ENCODE measurements around the gene IL12RB1.
"Not testable (repeated sequence)": the region's sequence is repeated elsewhere in the genome, so short reads cannot be mapped to it uniquely, and the experiment has no call there.

Gene IL12RB1

DNA sequence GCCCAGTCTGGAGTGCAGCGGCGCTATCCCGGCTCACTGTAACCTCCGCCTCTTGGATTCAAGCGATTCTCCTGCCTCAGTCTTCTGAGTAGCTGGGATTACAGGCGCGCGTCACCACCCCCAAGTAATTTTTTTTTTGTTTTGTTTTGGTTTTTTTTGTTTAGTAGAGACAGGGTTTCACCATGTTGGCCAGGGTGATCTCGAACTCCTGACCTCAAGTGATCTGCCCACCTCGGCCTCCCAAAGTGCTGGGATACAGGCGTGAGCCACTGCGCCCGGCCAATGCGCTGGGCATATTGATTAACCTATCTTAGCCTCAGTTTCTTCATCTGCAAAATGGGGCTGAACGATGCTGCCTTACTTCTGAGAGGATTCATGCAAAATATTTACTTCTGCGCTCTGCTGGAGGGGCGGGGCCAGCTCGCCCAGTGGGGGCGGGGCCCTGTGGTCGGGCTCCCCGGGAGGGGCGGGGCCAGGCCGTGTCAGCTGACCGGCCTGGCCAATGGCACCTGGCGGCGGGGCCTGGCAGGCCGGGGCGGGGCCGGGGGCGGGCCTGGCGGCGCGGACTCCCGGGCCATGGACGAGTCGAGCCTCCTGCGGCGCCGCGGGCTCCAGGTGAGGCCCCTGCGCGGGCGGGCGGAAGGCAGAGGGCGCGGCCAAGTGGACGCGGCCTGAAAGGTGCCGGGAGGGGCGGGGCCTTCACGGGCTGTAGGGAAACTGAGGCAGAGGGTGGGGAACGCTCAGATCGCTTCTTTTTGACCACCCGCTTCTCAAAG, 10.7 kb upstream of the IL12RB1 start, which contains the start of gene MAST3:
Gene MAST3, plus strand, starts transcription at position 562 of the 776 bp plus-strand sequence. Its CDS starts 15 bp downstream, at position 577.
- Histone ChIP-seq H3K36me3 (ENCODE audit: control insufficient read depth, insufficient read depth, low read length) (no peaks in the 10 kb centered on the region), H3K9me3 (ENCODE audit: control insufficient read depth, low read length) (no peaks in the 10 kb centered on the region), H3K27me3 (ENCODE audit: control insufficient read depth, insufficient read depth, low read length) (peaks cover 18% of the 10 kb centered on the region), H3K9ac (ENCODE audit: low read length) (peak within 1 kb of the TSS; percentile 48), H3K4me3 (ENCODE audit: low read length) (no peak within 1 kb of the TSS), H3K4me1 (ENCODE audit: control insufficient read depth, insufficient read depth, low read length) (peaks cover 18% of the 10 kb centered on the region)

DNA sequence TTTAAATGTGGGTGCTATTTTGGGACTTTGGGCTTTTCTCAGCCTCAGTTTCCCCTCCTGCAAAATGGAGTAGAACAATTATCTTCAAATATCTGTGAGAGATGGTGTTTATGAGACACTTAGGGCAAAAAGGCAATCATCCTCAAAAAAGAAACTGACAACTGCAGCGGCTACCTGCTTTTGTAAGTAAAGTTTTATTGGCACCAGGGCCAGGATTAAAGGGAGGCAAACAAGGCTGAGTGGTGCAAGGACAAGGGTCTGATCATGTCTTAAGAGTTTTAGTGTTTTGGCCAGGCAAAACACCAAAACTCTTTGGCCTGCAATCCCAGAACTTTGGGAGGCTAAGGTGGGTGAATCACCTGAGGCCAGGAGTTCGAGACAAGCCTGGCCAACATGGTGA, 9.5 kb upstream of the IL12RB1 start:
- H3K9ac ChIP-seq (ENCODE audit: low read length), result no peak overlapping the region
- H3K9me3 ChIP-seq (ENCODE audit: control insufficient read depth, low read length), result no peaks in the 10 kb centered on the region
- H3K4me1 ChIP-seq (ENCODE audit: control insufficient read depth, insufficient read depth, low read length), result peaks cover 18% of the 10 kb centered on the region
- H3K27me3 ChIP-seq (ENCODE audit: control insufficient read depth, insufficient read depth, low read length), result peaks cover 18% of the 10 kb centered on the region
- H3K4me3 ChIP-seq (ENCODE audit: low read length), result no peak overlapping the region
- H3K36me3 ChIP-seq (ENCODE audit: control insufficient read depth, insufficient read depth, low read length), result no peaks in the 10 kb centered on the region

DNA sequence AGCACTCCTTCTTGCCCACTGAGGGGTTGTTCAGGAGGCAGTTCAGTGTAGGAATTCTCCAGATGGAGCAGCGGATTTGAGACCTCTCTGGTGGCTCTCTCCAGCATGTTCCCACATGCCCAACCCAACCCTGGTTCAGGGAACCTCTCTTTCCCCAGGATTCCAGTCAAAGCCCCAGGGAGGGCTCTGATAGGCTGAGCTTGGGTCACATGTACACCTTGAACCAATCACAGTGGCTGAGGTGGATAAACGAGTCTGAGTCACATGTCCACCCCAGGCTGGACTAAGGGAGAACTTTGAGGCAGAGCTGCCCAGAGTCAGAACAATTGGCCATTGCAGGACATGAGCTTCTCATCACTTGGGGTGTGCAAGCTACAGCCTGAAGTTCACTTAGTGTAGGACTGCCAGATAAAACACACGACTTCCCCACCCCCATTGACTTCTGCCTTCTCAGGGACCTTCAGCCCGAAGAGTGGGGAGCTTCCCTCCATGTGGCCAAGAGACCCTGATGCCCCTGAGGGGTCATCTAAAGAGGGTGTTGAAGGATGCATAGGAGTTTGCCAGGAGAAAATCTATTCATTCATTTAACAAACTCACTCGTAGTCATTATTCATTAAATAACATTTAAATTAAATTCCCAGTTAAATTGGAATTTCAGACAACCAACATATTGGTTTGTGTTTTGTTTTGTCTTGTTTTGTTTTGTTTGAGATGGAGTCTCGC, 6.9 kb upstream of the IL12RB1 start:
- Histone ChIP-seq H3K9me3 (ENCODE audit: control insufficient read depth, low read length) (no peaks in the 10 kb centered on the region), H3K4me1 (ENCODE audit: control insufficient read depth, insufficient read depth, low read length) (peaks cover 10% of the 10 kb centered on the region), H3K9ac (ENCODE audit: low read length) (no peak overlapping the region), H3K4me3 (ENCODE audit: low read length) (no peak overlapping the region), H3K27me3 (ENCODE audit: control insufficient read depth, insufficient read depth, low read length) (peaks cover 5% of the 10 kb centered on the region), H3K36me3 (ENCODE audit: control insufficient read depth, insufficient read depth, low read length) (no peaks in the 10 kb centered on the region)

DNA sequence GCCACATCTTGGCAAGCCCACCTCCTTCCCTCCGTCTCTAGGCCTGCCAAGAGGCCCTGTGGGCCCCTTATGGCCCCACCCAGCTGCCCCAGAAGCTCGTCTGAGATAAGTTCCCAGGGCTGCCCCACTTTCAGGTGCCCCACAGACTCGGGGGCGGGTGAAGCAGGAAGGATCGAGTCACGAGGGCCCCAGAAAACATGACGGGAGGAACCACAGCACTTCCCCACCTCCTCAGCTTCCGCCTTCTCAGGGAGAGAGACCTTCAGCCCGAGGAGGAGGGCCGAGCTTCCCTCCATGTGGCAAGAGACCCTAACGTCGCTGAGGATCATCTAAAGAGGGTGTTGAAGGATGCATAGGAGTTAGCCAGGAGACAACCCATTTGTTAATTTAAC, 4.5 kb upstream of the IL12RB1 start:
- H3K4me3 ChIP-seq (ENCODE audit: low read length), result no peak overlapping the region
- no peak overlapping the region for H3K9ac ChIP-seq (ENCODE audit: low read length)
- H3K36me3 ChIP-seq (ENCODE audit: control insufficient read depth, insufficient read depth, low read length), result no peaks in the 10 kb centered on the region
- H3K4me1 ChIP-seq (ENCODE audit: control insufficient read depth, insufficient read depth, low read length), result no peaks in the 10 kb centered on the region
- no peaks in the 10 kb centered on the region for H3K27me3 ChIP-seq (ENCODE audit: control insufficient read depth, insufficient read depth, low read length)
- H3K9me3 ChIP-seq (ENCODE audit: control insufficient read depth, low read length), result no peaks in the 10 kb centered on the region

DNA sequence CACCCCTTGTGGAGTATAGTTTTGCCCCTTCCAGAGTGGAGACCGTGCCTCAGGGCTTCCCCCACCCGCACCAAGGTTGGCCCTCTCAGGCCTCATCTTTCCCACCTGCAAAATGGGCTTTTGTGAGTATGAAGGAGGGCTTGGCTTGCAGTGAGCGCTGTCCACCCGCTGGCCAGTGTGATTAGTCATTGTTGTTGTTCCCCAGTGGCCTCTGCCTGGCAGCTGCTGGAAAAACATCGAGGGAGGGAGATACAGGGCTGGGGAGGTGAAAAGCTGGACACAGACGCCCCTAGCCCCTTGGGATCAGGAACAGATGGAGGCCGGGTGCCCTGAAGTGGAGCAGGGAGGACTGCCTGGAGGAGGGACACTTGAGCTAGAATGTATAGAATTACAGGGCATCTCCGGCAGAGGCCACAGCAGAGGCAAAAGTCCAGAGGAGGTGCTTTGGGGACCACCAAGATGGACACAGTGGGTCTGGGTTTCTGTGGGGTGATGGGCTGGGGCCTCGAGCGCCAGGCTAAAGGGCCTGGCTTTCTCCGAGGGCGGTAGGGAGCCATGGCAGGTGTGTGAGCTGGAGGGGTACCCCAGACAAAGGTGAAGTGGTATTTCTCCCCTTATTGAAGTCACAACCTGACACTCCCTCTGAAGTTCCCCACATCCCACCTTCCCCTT, 3.9 kb upstream of the IL12RB1 start:
- Histone ChIP-seq H3K4me1 (ENCODE audit: control insufficient read depth, insufficient read depth, low read length) (no peaks in the 10 kb centered on the region), H3K36me3 (ENCODE audit: control insufficient read depth, insufficient read depth, low read length) (no peaks in the 10 kb centered on the region), H3K4me3 (ENCODE audit: low read length) (no peak overlapping the region), H3K27me3 (ENCODE audit: control insufficient read depth, insufficient read depth, low read length) (no peaks in the 10 kb centered on the region), H3K9ac (ENCODE audit: low read length) (no peak overlapping the region), H3K9me3 (ENCODE audit: control insufficient read depth, low read length) (no peaks in the 10 kb centered on the region)

DNA sequence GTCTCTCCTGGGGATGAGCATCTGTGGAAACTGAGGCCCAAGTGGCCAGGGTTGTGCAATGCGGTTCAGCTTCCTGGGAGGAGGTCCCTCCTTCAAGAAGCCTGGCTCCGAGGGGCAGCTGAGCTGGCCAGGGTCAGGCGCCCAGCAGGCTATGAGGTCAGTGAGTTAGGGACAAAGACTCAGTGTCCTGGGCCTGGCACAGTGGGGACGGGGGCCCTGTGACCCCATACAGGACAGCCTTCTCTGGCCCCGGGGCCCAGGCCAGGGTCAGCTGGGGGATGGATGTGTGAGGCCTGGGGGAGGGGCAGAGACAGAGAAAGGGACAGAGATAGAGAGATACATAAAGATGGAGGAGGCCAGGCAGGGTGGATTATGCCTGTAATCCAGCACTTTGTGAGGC, 3.0 kb upstream of the IL12RB1 start:
- Histone ChIP-seq H3K4me1 (ENCODE audit: control insufficient read depth, insufficient read depth, low read length) (no peaks in the 10 kb centered on the region), H3K9ac (ENCODE audit: low read length) (no peak overlapping the region), H3K4me3 (ENCODE audit: low read length) (no peak overlapping the region), H3K27me3 (ENCODE audit: control insufficient read depth, insufficient read depth, low read length) (no peaks in the 10 kb centered on the region), H3K9me3 (ENCODE audit: control insufficient read depth, low read length) (no peaks in the 10 kb centered on the region), H3K36me3 (ENCODE audit: control insufficient read depth, insufficient read depth, low read length) (no peaks in the 10 kb centered on the region)

DNA sequence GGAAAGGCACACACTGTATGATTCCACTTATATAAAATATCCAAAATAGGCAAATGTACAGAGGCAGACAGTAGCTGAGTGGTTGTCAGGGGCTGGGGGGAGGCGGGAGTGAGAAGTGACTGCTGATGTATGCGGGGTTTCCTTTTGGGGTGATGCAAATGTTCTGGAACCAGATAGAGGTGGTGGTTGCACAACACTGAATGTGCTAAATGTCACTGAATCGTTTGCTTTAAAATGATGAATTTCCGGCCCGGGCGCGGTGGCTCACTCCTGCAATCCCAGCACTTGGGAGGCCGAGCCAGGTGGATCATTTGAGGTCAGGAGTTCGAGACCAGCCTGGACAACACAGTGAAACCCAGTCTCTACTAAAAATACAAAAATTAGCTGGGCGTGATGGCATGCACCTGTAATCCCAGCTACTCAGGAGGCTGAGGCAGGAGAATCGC, 2.4 kb upstream of the IL12RB1 start:
- H3K9ac ChIP-seq (ENCODE audit: low read length); H3K4me3 ChIP-seq (ENCODE audit: low read length); H3K27me3 ChIP-seq (ENCODE audit: control insufficient read depth, insufficient read depth, low read length); H3K9me3 ChIP-seq (ENCODE audit: control insufficient read depth, low read length); H3K4me1 ChIP-seq (ENCODE audit: control insufficient read depth, insufficient read depth, low read length); H3K36me3 ChIP-seq (ENCODE audit: control insufficient read depth, insufficient read depth, low read length): not testable (repeated sequence)

DNA sequence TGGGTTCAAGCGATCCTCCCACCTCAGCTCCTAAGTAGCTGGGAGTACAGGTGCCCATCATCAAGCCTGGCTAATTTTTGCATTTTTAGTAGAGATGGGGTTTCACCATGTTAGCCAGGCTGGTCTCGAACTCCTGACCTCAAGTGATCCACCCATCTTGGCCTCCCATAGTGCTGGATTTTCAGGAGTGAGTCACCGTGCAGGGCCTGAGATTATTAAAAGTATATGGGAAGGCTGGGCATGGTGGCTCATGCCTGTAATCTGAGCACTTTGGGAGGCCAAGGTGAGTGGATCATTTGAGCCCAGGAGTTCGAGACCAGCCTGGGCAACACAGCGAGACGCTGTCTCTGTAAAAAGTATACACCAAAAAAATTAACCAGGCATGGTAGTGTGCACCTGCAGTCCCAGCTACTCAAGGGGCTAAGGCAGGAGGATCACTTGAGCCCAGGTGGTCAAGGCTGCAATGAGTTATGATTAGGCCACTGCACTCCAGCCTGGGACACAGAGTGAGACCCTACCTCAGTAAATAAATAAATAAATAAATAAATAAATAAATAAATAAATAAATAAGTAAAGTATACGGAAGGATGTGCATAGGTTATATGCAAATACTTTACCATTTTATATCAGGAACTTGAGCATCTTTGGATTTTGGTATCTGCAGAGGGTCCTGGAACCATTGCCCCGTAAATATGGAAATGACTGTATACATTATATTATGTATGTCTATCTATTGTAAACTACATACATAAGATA, 854 bp downstream of the IL12RB1 start:
- Histone ChIP-seq H3K9ac (ENCODE audit: low read length) (no peak overlapping the region), H3K4me1 (ENCODE audit: control insufficient read depth, insufficient read depth, low read length) (no peaks in the 10 kb centered on the region), H3K27me3 (ENCODE audit: control insufficient read depth, insufficient read depth, low read length) (no peaks in the 10 kb centered on the region), H3K9me3 (ENCODE audit: control insufficient read depth, low read length) (no peaks in the 10 kb centered on the region), H3K4me3 (ENCODE audit: low read length) (no peak overlapping the region), H3K36me3 (ENCODE audit: control insufficient read depth, insufficient read depth, low read length) (no peaks in the 10 kb centered on the region)

DNA sequence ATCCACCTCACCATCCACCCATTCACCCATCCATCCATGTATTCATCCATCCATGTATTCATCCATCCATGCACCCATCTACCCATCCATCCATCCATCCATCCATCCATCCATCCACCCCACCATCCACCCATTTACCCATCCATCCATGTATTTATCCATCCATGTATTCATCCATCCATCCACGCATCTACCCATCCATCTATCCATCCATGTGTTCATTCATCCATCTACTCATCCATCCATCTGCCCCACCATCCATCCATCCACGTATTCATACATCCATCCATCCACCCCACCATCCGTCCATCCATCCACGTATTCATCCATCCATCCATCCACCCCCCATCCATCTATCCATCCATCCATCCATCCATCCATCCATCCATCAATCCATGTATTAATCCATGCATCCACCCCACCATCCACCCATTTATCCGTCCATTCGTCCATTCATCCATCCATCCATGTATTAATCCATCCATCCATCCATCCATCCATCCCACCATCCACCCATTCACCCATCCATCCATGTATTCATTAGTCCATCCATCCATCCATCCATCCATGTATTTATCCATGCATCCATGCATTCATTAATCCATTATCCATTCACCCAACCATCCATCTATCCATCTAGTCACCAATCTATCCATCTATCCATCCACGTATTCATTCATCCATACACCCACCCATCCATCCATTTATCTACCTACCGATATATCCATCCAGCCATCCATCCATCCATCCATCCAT, 2.6 kb downstream of the IL12RB1 start:
- Histone ChIP-seq H3K9me3 (ENCODE audit: control insufficient read depth, low read length) (no peaks in the 10 kb centered on the region), H3K27me3 (ENCODE audit: control insufficient read depth, insufficient read depth, low read length) (no peaks in the 10 kb centered on the region), H3K4me1 (ENCODE audit: control insufficient read depth, insufficient read depth, low read length) (no peaks in the 10 kb centered on the region), H3K4me3 (ENCODE audit: low read length) (no peak overlapping the region), H3K36me3 (ENCODE audit: control insufficient read depth, insufficient read depth, low read length) (no peaks in the 10 kb centered on the region), H3K9ac (ENCODE audit: low read length) (no peak overlapping the region)

DNA sequence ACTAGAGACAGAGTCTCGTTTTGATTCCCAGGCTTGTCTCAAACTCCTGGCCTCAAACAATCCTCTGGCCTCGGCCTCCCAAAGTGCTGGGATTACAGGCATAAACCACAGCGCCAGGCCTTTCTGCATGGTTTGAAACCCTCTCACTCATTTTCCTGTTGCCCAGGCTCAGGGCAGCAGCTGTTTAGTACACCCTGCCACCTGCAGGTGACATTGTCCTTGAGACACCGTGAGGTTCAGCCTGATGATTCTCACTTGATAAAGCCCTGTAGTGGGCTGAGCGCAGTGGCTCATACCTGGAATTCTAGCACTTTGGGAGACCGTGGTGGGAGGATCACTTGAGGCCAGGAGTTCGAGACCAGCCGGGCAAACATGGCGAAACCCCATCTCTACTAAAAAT, 12.5 kb downstream of the IL12RB1 start:
- H3K4me1 ChIP-seq (ENCODE audit: control insufficient read depth, insufficient read depth, low read length), result no peaks in the 10 kb centered on the region
- H3K27me3 ChIP-seq (ENCODE audit: control insufficient read depth, insufficient read depth, low read length), result no peaks in the 10 kb centered on the region
- H3K9ac ChIP-seq (ENCODE audit: low read length), result no peak overlapping the region
- H3K36me3 ChIP-seq (ENCODE audit: control insufficient read depth, insufficient read depth, low read length), result no peaks in the 10 kb centered on the region
- H3K9me3 ChIP-seq (ENCODE audit: control insufficient read depth, low read length), result no peaks in the 10 kb centered on the region
- H3K4me3 ChIP-seq (ENCODE audit: low read length), result no peak overlapping the region

DNA sequence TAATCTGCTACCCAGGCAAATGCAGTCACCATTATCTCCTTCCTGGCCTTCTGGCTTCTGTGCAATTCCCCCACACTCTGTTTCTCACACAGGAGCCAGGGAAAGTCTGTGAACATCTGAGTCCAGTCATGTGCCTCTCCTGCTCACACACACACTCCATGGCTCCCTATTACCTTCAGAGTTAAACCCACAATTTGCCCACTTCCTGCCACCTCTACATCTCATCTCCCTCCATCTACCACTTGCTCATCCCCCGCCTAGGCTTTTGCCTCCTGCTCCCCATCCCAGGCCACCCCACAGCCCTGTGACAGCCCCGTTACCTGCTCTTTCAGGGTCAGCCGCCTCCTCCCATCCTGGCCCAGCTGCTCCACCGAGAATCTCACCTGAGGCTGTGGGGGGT, 13.5 kb downstream of the IL12RB1 start:
- no peak overlapping the region for H3K9ac ChIP-seq (ENCODE audit: low read length)
- H3K36me3 ChIP-seq (ENCODE audit: control insufficient read depth, insufficient read depth, low read length), result no peaks in the 10 kb centered on the region
- no peak overlapping the region for H3K4me3 ChIP-seq (ENCODE audit: low read length)
- H3K9me3 ChIP-seq (ENCODE audit: control insufficient read depth, low read length), result no peaks in the 10 kb centered on the region
- no peaks in the 10 kb centered on the region for H3K4me1 ChIP-seq (ENCODE audit: control insufficient read depth, insufficient read depth, low read length)
- no peaks in the 10 kb centered on the region for H3K27me3 ChIP-seq (ENCODE audit: control insufficient read depth, insufficient read depth, low read length)
